ENCODE data around the gene HEPHL1.
"Not testable (repeated sequence)": the region's sequence is repeated elsewhere in the genome, so short reads cannot be mapped to it uniquely, and the experiment has no call there.

The HEPHL1 gene

DNA sequence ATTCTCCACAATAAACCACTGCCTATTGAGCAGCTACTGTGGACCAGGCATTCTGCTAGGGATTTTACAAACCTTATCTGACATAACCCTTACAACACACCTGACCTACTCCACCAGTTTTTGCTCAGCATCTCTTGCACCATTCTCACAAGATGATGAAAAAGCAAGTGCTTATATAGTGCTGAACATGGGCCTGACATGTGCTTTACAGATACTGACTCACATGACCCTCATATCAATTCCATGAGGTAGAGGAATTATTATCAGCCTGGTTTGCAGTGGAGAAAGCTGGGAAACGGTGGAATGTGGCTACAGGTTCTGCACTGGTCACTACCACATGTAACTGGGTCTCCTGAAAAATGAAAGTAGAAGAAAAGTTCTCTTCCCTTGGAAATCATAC, 69.9 kb downstream of the HEPHL1 start:
- DNase-seq = no peak

DNA sequence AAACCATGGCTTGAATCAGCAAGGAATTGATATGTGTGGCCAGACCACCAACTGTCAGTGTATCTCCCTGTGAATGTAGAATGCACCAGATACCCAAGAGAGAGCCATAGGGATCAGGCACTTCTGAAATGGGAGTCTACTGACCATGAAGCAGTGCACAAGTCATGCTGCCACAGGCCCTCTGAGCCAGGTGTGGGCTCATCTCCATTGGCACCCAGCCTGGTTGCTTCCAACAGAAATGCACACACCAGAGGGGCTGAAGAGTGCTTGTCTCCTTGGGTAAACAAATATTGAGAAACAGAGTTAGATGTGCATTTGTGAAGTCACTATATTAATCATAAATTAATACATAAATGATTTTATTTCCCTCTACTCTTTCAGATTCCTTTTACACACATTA, 79.1 kb downstream of the HEPHL1 start:
- no peak for DNase-seq

DNA sequence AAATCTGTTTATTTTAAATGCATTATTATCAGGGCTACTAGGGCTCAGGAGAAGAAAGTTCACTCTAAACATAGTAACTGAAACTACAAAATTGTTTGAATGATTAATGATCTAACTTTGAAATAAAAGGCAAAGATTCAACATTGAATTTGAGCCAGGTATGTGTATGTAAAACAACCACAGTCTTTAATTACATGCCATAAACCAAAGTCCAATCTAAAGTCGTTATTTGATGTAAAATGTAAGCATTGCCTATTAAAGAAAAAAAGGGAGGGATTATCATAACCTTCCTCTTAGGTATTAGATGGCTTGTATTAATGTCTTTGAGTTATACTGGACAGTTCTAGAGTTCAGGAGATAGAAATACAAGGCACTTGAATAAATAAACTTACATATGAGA, 82.3 kb downstream of the HEPHL1 start:
- DNase-seq = no peak

DNA sequence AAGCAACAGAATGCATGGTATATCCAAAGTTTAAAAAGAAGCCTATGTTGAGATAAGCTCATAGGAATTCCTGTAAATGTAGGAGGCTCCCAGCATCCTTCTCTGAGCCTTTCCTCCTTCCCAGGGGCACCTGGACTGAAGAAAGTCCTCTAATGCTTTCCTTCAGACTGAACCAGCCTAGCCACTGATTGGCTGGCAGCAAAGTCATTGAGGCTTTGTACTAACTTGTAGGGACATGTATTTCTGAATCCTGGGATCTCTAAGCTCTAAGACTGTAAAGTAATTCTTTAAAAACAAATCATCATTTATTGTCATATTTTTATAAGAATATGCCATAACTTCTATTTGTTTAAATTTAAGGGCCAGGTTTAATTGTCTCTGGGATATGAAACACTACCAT, 83.6 kb downstream of the HEPHL1 start:
- no peak for DNase-seq

DNA sequence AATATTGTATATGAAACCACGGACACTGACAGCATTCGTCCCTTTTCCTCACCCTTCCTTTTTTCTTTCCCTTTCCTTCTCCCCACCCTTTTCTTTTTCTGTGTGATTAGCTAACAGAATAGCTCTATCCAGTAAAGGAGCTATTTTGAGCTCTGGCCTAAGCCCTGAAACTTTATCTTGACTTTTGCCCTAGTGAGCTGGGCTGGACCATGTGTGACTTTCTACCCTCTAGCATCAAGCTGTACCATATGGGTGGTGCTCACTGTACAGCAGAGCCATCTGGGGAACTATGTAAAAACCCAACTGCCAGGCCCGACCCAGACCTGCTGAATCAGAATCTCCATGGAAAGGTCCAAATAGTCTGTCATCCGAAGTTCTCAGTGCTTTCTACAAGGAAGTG, 85.6 kb downstream of the HEPHL1 start:
- DNase-seq = no peak

DNA sequence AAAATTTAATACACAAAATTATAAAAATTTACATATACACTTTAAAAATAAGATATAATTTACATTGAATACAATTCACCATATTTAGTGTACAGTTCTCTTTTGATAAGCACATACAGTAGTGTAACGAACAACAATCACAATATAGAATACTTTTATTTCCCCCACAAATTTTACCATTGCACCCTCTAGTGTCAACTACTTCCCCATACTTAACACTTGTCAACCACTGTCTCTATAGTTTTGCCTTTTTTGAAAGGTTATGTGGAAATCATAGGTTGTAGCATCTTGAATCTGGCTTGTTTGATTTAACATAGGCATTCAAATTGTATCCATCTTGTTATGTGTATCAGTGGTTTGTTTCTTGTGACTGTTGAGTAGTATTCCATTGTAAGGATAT, 86.2 kb downstream of the HEPHL1 start:
- DNase-seq = no peak

DNA sequence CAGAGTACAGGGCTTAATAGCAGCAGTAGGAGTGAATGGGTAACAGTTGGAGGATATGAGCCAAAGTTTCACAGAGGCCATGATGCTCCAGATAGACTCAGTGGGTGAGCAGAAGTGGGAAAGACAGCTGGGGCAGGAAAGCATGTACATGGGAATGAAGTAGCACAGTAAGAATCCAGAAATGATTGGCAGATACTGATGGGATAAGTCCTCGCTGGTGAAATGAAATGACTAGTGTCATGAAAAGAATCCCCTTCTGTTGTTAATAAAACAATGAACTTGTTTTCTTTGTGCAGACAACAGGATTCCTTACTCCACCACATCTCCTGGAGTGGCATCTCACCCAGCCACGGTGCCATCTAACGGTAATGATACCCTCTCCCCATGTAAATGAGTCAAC, 90.1 kb downstream of the HEPHL1 start:
- DNase-seq = no peak

DNA sequence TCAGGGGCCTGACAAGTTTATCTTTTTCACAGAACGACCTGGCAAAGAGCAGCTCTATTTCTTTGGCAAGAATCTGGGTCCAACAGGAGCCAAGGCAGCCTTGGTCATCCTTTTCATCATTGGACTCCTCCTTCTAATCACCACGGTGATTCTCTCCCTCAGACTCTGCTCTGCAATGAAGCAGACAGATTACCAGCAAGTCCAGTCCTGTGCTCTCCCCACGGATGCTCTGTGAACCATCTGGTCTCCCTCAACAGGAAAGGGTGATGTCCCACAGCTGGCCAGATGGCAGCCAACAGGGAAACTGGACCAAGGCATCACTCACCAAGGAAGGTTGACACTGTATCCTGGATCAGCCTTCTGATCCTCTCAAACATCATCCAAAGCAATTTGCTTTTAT, 90.5 kb downstream of the HEPHL1 start:
- no peak for DNase-seq

DNA sequence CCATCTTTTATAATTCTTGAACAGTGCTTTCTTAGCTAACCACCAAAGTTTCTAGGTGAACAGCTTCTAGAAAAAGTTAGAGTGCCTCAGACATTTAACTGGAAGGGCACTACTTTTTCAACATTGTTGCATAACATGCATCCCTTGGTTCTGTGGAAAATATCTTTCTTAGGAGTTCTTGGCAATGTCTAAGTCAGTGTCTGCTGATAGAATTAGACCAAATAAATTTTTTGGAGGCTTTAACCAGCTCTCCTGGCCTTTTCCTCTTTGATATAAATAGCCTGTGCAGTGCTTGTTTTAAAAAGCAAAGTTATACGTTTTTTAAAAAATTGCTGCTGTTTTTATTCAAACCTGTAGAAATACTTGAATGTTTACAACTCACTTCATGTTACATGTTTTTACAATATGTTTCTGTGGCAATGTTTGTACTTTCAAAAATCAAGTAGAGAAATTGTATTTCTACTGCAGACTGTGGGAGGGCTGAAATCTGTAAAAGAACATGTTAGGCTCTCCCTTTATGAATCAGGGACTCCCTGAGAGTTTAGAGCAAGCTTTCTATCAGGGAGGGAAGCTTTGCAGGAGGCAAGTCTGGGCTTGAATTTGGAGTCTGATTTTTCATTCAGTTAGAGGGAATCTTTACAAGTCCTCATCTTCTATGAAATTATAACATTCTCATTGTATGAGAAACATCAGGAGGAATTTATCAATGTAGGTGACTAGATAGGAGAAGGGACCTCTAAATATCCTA, 91.2 kb downstream of the HEPHL1 start:
- DNase-seq = no peak

DNA sequence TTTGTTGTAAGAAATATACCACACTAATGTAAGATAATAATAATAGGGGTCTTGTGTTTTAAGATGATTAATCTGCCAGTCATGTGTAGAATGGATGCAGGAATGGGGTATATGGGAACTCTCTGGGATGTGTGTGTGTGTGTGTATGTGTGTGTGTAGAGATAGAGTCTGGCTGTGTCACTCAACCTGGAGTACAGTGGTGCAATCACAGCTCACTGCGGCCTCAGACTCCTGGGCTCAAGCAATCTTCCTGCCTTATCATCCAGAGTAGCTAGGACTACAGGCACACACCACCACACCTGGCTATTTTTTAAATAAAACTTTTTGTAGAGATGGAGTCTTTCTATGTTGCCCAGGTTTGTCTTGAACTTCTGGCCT, 96.0 kb downstream of the HEPHL1 start:
- DNase-seq = no peak

DNA sequence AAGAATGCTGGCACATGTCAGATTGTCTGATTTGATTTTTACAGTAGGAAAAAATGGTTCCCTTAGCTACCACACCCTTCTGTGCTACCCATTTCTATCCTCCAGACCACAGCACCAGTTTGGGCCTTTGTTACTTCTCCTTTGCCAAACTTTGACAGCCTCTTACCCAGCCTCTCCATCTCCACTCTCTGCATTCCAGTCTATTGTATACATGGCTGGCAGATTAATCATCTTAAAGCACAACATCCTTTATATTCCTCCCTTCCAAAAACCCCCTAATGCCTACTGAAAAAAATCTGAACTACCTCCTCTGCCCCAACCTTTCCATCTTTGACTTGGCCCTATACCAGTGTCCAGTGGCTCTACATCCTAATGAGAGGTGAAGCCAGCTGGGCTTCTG, 96.7 kb downstream of the HEPHL1 start:
- no peak for DNase-seq

DNA sequence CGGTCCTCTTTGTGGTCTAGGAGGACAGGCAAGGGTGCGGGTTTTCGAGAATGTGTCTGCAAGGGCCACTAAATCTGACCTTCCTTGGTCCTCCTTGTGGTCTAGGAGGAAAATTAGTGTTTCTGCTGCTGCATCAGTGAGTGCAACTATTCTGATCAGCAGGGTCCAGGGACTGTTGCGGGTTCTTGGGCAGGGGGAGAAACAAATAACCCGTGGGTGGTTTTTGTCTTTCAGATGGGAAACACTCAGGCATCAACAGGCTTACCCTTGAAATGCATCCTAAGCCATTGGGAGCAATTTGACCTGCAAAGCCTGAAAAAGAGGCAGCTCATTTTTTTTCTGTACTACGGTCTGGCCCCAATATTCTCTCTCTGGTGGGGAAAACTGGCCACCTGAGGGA, 98.5 kb downstream of the HEPHL1 start:
- not testable (repeated sequence) for DNase-seq

DNA sequence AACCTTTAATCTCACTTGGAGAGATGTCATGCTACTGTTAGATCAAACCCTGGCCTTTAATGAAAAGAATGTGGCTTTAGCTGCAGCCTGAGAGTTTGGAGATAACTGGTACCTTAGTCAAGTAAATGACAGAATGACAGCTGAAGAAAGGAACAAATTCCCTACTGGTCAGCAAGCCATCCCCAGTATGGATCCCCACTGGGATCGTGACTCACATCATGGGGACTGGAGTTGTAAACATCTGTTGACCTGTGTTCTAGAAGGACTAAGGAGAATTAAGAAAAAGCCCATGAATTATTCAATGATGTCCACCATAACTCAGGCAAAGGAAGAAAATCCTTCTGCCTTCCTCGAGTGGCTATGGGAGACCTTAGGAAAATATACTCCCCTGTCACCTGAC, 99.4 kb downstream of the HEPHL1 start:
- DNase-seq = not testable (repeated sequence)

DNA sequence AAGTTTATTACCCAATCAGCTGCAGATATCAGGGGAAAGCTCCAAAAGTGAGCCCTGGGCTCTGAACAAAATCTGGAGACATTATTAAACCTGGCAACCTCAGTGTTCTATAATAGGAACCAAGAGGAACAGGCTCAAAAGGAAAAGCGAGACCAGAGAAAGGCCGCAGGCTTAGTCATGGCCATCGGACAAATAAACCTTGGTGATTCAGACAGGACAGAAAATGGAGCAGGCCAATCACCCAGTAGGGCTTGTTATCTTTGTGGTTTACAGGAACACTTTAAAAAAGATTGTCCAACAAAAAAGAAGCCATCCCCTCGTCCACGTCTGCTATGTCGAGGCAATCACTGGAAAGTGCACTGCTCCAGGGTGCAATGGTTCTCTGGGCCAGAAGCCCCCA, 99.8 kb downstream of the HEPHL1 start:
- DNase-seq = no peak

DNA sequence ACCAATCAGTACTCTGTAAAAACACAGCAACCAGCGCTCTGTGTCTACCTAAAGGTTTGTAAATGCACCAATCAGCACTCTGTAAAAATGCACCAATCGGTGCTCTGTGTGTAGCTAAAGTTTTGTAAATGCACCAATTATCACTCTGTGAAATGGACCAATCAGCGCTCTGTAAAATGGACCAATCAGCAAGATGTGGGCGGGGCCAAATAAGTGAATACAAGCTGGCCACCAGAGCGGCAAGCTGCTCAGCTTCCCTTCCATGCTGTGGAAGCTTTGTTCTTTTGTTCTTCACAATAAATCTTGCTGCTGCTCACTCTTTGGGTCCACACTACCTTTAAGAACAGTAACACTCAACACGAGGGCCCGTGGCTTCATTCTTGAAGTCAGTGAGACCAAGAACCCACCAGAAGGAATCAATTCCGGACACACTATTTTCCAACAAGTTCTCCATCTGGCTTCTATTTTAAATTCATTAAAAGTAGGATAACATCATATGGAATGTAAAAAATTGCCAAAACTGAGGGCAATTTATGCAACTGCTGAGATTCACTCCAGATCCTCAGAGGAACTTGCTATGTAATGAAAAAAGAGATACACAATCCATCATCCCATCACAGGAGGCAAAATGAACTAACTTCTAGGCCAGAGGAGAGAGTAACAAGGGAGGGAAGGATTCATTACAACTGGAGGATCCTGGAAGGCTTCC, 104.4 kb downstream of the HEPHL1 start:
- DNase-seq = no peak

DNA sequence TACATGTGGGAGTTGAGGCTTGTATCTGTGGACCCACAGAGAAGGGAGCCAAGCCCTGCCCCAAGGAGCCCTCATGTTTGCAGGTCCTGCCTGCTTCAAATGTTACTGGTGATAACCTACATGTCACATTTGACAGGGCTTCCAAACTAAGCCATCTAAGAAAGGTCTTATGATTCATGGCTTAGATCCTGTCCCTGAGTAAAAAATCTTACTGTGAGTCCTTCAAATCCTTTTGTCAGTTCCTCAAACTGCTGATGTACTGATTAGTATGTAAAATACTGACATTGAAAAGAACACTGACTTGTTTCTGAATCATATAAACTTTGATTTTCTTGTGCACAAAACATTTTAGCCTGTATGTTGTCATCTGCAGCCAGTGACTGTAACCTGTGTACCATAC, 106.5 kb downstream of the HEPHL1 start:
- DNase-seq = no peak

DNA sequence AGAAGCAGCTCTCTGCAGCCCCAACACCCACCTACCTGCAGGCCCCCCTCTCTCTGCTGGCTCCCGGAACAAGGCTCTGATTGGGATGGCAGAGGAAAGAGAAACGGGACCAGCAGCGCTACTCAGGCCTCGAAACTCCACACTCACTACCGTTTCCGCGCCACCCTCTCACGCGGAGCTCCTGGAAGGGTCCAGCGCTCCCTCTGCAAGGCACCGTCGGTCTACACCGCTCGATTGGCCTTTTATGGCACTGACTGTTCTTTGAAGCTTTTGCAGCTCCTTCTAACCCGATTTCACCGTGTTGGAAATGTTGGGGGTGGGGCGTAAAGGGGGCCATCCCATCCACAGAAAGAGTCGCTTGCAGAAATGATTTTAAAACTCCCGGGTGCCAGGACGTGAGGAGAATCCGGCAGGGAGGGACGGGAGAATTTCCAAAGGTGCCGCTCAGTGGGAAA, 107.2 kb downstream of the HEPHL1 start:
- DNase-seq = no peak

DNA sequence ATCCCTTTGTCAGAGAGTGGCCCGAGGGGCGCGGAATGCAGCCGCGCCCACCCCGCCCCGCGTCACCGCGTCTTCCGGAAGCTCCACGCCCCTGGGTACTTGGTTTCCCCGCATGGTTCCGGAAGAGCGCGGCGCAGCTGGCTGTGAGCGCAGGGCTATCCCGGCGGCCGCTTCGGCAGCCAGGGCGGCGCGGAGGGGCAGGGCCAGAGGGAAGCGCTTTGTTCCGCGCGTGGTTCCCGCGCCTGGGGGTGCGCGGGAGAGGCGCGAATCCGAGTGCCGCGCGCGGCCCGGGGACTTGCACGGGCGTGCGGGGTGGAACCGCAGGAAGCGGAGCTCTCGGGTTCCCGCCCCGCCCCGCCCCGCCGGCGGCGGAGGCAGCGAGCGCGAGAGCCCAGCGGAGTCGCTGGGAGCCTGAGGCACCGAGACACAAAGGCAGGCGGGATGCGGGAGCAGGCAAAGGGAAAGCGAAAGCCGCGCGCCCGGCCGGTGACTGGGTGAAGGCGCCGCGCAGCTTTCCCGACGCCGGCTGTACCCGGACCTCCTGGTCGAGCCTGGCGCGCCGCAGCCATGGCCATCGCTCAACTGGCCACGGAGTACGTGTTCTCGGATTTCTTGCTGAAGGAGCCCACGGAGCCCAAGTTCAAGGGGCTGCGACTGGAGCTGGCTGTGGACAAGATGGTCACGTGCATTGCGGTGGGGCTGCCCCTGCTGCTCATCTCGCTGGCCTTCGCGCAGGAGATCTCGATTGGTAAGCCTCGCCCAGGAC, 107.8 kb downstream of the HEPHL1 start, which contains the start of gene PANX1:
PANX1 (plus strand) TSS at position 96 of the 766 bp plus-strand sequence; CDS start at position 568, 472 bp downstream.
- DNase-seq = peak; percentile 70

DNA sequence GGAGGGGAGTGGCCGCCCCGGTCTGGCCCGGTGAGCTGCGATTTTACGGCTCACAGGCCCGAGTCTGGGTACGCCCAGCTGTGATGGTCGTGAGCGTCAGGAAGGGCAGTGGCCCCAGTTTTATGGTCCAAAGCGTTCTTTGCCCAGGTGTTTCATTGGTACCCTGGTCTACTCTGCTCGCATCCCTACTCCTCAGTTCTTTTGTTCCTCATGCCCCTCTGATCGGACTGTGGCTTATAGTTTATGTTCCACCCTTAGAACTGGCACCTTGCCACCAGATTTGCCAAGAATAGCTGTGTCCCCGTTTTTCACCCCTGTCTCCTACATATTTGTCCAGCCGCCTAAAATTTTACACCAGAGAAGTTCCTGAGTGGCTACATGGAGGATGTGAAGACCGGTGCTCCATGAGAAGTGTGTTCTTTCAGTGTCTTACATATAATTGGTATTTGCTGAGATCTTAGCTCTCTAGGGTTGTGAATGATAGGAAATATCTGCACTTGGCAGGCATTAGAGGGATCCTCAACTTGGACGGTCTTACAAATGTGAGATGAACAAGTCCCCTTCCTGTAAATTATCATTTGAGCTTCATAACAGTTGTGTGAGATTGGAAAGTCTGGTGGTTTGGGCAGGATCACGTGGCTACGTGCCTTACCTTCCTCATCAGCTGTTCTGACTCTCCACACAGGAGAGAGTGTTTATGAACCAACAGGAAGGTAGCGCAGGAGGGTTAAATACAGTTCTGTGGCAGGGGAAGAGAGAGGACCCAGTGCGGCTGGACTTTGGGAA, 108.6 kb downstream of the HEPHL1 start:
- DNase-seq = no peak

DNA sequence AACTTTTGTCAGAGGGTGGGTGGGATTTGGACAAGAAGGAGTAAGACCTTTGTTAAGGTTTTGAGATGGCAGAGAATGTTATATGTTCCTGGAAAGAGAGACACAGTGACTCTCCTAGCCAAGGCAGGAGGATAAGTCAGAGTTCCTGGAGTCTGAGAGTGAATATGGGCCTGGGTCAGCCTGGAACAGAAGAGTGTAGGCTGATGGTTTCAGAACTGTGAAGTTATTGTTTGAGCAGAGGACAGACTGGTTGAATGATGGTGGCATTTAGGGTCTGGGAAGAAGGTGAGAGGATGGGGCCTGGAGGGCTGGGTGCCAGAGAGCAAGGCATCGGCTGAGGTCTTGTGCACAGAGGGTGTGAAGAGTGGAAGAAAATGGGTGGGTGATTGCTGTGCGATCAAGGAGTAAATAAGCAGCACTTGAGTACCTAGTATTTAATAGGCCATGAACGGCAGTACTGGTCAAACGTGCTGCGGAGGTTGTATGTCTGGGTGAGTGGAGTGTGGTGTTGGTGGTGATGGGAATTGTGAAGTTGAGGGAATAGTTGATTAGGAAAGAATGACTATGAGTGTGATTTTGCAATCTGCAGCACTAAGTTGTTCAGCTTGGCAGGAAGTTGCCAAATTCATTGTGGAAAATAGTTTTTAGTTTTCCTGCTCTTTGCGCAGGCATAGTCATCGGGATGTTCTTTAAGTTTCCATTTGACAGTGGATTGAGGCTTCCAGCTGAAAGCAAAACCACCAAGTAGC, 109.3 kb downstream of the HEPHL1 start:
- DNase-seq = no peak

DNA sequence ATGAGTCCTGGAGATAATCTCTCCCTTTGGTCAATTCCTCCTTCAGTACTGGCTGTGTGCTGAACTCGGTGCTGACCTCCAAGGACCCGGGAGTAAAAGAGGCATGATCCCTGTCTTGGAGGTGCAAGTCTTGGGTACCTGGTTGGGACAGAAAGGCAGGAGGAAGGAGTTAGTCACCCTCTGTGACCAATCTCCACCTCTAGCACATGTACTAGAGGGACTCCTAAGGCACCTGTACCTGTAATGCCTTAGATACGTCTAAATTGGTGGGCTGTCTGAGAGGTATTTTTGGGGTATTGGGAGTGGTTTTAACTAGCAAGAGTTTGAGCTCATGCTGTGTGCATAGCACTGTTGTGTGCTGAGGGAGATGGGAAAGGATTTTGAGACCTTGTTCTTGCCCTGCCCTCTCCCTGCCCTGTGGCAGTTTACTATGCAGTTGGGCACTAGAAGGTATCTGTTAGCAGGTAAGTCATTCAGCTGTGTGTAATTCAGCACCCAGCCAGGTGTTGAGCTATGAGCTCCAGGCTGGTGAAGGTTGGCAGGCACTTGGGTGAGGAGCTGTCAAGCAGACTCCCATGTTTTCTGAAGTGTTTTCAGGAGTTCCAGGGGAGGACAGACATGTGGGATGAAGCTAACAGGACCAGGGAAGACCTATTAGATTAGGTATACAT, 110.0 kb downstream of the HEPHL1 start:
- DNase-seq = no peak

DNA sequence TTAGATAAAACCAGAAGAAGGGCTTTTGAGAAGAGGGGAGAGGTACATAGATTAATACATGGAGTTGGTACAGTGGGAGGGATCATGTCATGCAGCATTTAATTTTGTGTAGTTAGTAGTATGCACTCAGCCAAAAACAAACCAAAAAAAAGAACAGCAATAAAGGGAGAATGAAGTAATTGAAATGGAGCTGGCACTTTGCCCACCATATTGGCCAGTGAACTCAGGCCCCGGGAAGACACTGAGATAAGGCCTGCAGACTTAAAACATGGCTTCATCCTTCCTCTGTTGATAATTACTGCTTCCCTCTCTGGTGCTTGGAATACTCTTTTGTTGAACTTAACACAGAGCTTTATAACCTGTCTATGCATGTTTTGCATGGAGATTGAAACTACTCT, 110.6 kb downstream of the HEPHL1 start:
- DNase-seq = no peak

Data from NCI-H1417 treated with DMSO at 0.1 percent for 48 hours (cell line).